HG03558 (cell line): ENCODE measurements around the gene GAA.
"Not testable (repeated sequence)": the region's sequence is repeated elsewhere in the genome, so short reads cannot be mapped to it uniquely, and the experiment has no call there.

Experiments
- ATAC-seq: cut with Tn5 transposase; IDR thresholded peaks from one replicate; pipeline ENCODE4 v1.9.1; 2021; ENCODE audit warnings: moderate number of reproducible peaks; ENCODE audit not compliant: unreplicated experiment; ENCODE audit errors: extremely low read depth

The GAA gene

DNA sequence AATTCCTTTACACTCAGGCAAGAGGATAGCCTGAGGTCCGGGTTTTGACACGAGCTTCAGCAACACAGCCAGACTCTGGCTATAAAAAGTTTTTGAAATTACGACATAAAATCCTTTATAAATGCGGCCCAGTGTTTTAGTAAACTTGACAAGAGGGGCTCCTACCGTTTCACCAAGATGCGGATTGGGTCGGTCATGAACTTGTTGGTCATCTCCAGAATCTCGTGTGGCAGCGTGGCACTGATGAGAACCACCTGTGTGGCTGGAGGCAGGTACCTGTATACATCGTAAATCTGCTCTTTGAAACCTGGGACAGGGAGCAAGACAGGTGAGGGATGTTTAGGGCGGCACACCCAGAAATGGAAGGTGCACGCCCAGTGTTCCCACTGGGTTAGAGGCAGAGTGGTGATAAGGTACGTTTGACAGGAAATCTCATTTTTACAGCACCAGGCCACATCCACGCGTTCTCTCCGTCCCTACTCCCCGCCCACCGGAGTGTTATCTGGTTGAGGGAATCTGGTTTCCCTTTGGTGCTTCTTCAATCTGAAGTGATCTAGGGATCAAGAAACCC, 37.6 kb downstream of the GAA start:
- no peak for ATAC-seq

- ATAC-seq = no peak
Observed at GRCh38 chr17:80141463-80142165, 40.2 kb downstream of the GAA start.

DNA sequence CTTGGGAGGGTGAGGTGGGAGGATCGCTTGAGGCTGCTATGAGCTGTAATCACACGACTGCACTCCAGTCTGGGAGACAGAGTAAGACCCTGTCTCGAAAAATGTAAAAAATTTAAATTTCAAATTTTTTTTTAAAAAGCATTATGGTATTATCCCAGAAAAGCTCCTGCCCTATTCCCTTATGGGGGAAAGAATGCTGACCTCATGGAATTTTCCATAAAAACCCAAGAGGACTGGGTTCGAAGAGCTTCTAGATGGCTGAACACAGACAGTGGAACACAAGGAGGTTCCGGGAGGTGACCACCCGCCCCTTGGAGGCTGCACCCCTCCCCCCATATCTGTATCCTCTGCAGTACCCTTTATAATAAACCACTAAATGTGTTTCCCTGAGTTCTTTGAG, 41.5 kb downstream of the GAA start:
- ATAC-seq = no peak

- ATAC-seq = no peak
Observed at GRCh38 chr17:80145076-80146075, 44.0 kb downstream of the GAA start.

- ATAC-seq = no peak
Observed at GRCh38 chr17:80146121-80147034, 45.0 kb downstream of the GAA start.

DNA sequence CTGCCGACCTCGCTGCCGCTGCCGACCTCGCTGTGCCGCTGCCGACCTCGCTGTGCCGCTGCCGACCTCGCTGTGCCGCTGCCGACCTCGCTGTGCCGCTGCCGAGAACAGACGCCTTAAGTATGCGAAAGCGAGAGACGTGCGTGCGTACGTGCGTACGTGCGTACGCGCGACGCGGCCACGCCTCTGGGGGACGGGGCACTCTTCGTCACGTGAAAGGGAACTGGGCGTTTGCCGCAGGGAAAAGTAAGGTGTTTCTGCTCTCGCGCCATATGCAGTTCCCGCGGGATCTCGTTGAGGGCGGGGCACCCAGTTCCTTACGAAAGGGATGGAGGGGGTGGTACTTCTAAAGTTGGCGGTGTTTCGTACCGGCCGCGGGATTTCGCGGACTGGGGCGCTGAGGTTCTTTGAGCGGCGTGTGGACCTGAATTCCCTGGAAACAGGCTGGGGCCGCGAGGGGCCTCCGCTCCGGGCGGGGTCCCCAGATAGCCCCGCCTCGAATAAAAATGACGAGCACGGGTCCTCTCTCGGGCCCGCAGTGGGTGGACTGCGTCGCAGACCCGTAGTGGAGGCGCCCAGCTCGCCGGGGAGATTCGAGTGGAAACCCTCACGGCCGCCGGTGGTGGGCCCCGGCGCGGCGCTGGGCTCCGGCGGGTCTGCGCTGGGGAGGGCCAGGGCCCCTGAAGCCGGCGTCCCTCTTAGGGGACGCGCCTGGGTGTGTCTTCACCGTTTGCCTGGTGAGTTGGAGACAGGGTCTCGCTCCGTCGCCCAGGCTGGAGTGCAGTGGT, 45.8 kb downstream of the GAA start, which contains the start of gene EIF4A3:
TSS of gene EIF4A3 (minus strand) at position 94 of the 788 bp plus-strand sequence. CDS start 167 bp downstream, outside the sequence.
- ATAC-seq = peak; percentile 63

- no peak for ATAC-seq
Observed at GRCh38 chr17:80151333-80151732, 50.0 kb downstream of the GAA start.

GRCh38 chr17:80152081-80152702, 50.8 kb downstream of the GAA start:
- no peak for ATAC-seq

GRCh38 chr17:80153004-80153403, 51.6 kb downstream of the GAA start:
- peak; percentile 47 for ATAC-seq

DNA sequence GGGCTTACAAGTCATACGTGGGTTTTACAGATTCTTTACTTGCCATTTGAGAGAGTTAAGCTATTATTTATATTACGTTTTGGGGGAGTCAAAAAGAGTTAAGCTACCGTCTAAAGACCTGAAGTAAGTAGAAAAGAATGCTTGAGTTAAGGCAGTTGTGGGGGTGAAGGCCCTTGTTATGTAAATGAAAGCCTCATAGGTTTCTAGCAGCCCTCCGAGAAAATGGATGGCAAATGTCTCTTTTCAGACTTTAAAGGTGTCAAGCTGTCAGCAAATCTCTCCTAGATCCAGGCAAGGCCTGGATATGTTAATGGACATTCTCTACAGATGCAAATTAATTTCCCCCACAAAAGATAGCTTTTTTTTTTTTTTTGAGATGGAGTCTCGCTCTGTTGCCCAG, 52.8 kb downstream of the GAA start:
- no peak for ATAC-seq

- ATAC-seq = not testable (repeated sequence)
Observed at GRCh38 chr17:80155600-80155999, 54.2 kb downstream of the GAA start.

- no peak for ATAC-seq
Observed at GRCh38 chr17:80158846-80159245, 57.5 kb downstream of the GAA start.

DNA sequence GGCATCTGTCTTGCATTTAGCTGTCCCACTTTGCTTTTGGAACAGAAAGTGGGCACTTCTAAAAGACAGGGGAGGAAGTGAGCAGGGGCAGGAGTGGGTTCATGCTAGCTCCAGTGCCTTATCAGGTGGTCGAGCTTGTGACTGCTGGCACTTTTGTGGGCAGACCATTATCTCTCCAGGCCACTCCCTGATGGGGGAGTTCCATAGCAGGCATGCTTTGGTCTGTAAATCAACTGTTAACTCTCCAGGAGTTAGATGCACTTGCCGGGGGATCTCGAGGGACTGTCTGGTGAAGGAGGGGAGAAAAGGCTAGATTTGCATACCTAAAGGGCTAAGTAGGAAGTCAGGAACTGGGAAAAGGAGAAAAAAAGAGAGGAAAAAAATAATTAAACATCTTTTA, 59.2 kb downstream of the GAA start:
- no peak for ATAC-seq

DNA sequence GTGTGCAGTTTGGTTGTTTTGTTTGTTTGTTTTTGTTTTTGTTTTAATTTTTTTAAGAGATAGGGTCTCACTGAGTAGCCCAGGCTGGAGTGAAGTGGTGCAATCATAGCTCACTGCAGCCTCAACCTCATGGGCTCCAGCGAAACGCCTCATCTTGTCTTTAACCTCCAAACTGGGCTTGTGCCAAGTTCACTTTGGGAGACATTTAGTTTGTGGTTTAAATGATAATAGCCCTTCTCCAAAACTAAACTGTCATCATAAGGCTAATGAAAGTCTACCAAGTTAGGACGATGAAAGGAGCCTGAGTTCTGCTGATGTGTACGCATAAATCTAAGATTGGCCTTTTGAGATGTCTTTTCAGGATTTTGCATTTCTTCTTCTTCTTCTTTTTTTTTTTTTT, 62.0 kb downstream of the GAA start:
- no peak for ATAC-seq

- no peak for ATAC-seq
Observed at GRCh38 chr17:80164185-80164584, 62.8 kb downstream of the GAA start.

DNA sequence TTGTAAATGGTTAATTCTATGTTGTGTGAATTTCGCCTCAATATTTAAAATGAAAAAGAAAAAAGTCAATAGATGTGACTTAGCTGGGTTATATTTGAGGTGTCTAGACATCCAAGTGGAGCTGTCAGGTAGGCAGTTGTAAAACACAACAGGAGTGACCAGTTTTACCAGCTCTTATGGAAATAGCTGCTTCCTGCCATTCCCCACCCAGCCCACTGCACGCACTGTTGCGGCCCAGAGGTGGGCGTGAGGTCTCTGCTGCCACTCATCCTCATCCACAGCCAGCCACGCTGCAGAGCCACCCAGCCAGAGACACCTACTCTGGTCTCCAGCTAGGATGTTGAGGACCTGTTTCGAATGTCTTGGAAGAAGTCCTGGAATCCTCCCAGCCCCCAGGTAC, 65.1 kb downstream of the GAA start:
- no peak for ATAC-seq

- ATAC-seq = no peak
Observed at GRCh38 chr17:80168371-80168770, 67.0 kb downstream of the GAA start.

GRCh38 chr17:80169107-80169506, 67.7 kb downstream of the GAA start:
- ATAC-seq = no peak
